Activated naive CD8-positive, alpha-beta T cell treated with anti-CD3 and anti-CD28 coated beads for 36 hours (primary cell): ENCODE measurements around the gene MOSMO. TPM values are rescaled to one million over a fixed set of nuclear protein-coding genes. Genes with fewer than 3 reads are reported as not detected.
A peak's percentile ranks its signal among the peaks of the same experiment; 100 is the strongest.
"Not testable (repeated sequence)": the region's sequence is repeated elsewhere in the genome, so short reads cannot be mapped to it uniquely, and the experiment has no call there.

Experiments
- DNase-seq: peaks from one replicate; pipeline ENCODE4 v3.0.0; 2021
- H3K27ac Mint-ChIP-seq: one replicate; pipeline ENCODE4 v1.8.0; 2022; ENCODE audit warnings: mild to moderate bottlenecking, moderate library complexity, mixed read lengths
- H3K27me3 Mint-ChIP-seq: one replicate; pipeline ENCODE4 v1.8.0; 2022; ENCODE audit warnings: mild to moderate bottlenecking, mixed read lengths
- H3K36me3 Mint-ChIP-seq: one replicate; pipeline ENCODE4 v1.8.0; 2021; ENCODE audit warnings: mild to moderate bottlenecking, mixed read lengths
- H3K4me1 Mint-ChIP-seq: one replicate; pipeline ENCODE4 v1.8.0; 2021; ENCODE audit warnings: mixed read lengths
- H3K4me3 Mint-ChIP-seq: one replicate; pipeline ENCODE4 v1.8.0; 2022; ENCODE audit warnings: mild to moderate bottlenecking, moderate library complexity, mixed read lengths
- H3K9me3 Mint-ChIP-seq: one replicate; pipeline ENCODE4 v1.8.0; 2022; ENCODE audit warnings: mixed read lengths
- total RNA-seq, 2 experiments: library from RNA; stranded (reverse); gene quantifications; one replicate each; pipeline ENCODE4 v1.2.3, GENCODE V29; 2021

The MOSMO gene
- total RNA-seq, 2 experiments from 2014 or later: 5.6 TPM

DNA sequence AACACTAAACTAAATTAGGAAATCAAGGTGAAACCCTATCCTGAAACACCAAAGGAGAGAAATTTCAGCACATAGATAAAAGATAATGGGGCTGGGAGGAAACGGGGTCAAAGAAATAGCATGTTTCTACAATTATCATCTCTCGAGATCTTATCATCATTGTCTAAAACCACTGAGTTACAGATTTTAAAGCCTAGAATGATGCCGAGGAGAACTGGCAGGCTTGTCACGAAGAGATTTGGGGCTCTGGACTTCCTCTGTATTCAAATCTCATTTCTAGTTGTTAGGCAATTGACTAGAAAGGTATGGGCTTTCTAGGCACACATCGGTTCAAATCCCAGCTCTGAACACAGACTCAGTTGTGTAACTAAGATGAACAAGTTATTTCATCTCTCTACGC lies 16.3 kb upstream of the MOSMO start:
- H3K4me1 Mint-ChIP-seq: peaks cover 5% of the 10 kb centered on the region
- H3K4me3 Mint-ChIP-seq: no peak overlapping the region
- H3K36me3 Mint-ChIP-seq: peaks cover 3% of the 10 kb centered on the region
- no peak for DNase-seq
- no peak overlapping the region for H3K27ac Mint-ChIP-seq
- H3K27me3 Mint-ChIP-seq: no peaks in the 10 kb centered on the region
- H3K9me3 Mint-ChIP-seq: no peaks in the 10 kb centered on the region

GRCh38 chr16:21994856-21995465 lies 12.9 kb upstream of the MOSMO start:
- H3K36me3 Mint-ChIP-seq: no peaks in the 10 kb centered on the region
- no peak overlapping the region for H3K4me3 Mint-ChIP-seq
- H3K4me1 Mint-ChIP-seq: no peaks in the 10 kb centered on the region
- no peak overlapping the region for H3K27ac Mint-ChIP-seq
- no peaks in the 10 kb centered on the region for H3K9me3 Mint-ChIP-seq
- no peak for DNase-seq
- H3K27me3 Mint-ChIP-seq: no peaks in the 10 kb centered on the region

GRCh38 chr16:21996923-21997696 lies 10.8 kb upstream of the MOSMO start:
- Mint-ChIP-seq H3K36me3 (no peaks in the 10 kb centered on the region), H3K9me3 (no peaks in the 10 kb centered on the region), H3K4me3 (no peak overlapping the region), H3K4me1 (peaks cover 4% of the 10 kb centered on the region), H3K27me3 (no peaks in the 10 kb centered on the region), H3K27ac (no peak overlapping the region)
- no peak for DNase-seq

- H3K4me1 Mint-ChIP-seq: peaks cover 4% of the 10 kb centered on the region
- no peak overlapping the region for H3K27ac Mint-ChIP-seq
- H3K36me3 Mint-ChIP-seq: no peaks in the 10 kb centered on the region
- no peaks in the 10 kb centered on the region for H3K9me3 Mint-ChIP-seq
- H3K4me3 Mint-ChIP-seq: no peak overlapping the region
- no peak for DNase-seq
- no peaks in the 10 kb centered on the region for H3K27me3 Mint-ChIP-seq
Observed at GRCh38 chr16:21997697-21998480, 10.0 kb upstream of the MOSMO start.

DNA sequence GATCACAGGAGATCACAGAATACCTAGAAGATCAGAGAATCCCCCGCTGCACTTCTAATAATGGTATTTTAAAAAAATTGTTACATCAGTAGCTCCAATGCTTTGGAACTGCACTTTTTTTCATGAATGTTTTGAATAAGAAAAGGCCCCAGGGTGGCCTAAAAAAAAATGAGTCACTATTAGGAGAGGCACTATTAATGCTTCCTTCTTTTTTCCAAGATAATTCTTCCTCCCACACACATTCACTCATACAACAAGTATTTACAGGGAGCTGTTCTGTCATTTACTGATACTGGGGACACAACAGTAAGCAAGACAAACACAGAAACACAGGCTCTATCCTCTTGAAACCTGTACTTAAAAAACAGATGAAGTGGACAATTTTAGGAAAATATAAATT lies 6.3 kb upstream of the MOSMO start:
- H3K9me3 Mint-ChIP-seq: no peaks in the 10 kb centered on the region
- H3K27me3 Mint-ChIP-seq: no peaks in the 10 kb centered on the region
- H3K27ac Mint-ChIP-seq: no peak overlapping the region
- no peak overlapping the region for H3K4me3 Mint-ChIP-seq
- no peaks in the 10 kb centered on the region for H3K36me3 Mint-ChIP-seq
- no peak for DNase-seq
- peaks cover 4% of the 10 kb centered on the region for H3K4me1 Mint-ChIP-seq

DNA sequence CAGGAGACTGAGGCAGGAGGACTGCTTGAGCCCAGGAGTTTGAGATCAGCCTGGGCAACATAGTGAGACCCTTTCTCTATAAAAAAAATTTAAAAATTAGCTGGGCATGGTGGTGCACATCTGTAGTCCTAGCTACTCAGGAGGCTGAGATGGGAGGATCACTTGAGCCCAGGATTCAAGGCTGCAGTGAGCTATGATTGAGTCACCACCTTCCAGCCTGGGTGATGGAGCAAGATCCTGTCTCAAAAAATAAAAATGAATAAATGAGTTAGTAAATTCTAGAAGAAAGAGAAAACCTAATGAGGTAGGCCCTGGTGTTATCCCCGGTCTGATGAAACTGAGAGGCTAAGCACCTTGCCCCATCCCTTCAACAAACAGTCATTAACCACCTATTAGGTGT lies 5.9 kb upstream of the MOSMO start:
- H3K36me3 Mint-ChIP-seq, DNase-seq, H3K27me3 Mint-ChIP-seq, H3K4me3 Mint-ChIP-seq, H3K27ac Mint-ChIP-seq, H3K9me3 Mint-ChIP-seq, H3K4me1 Mint-ChIP-seq: not testable (repeated sequence)

- H3K27me3 Mint-ChIP-seq: no peaks in the 10 kb centered on the region
Observed at GRCh38 chr16:22003195-22003594, 4.7 kb upstream of the MOSMO start.

GRCh38 chr16:22004341-22004740 lies 3.6 kb upstream of the MOSMO start:
- no peak overlapping the region for H3K4me3 Mint-ChIP-seq
- H3K9me3 Mint-ChIP-seq: no peaks in the 10 kb centered on the region
- no peaks in the 10 kb centered on the region for H3K27me3 Mint-ChIP-seq
- H3K36me3 Mint-ChIP-seq: no peaks in the 10 kb centered on the region
- peaks cover 14% of the 10 kb centered on the region for H3K4me1 Mint-ChIP-seq
- DNase-seq: no peak
- no peak overlapping the region for H3K27ac Mint-ChIP-seq

More at GRCh38 chr16:22003195-22003594, 4.7 kb upstream of the MOSMO start:
- Mint-ChIP-seq H3K9me3 (no peaks in the 10 kb centered on the region), H3K4me1 (peaks cover 12% of the 10 kb centered on the region), H3K36me3 (no peaks in the 10 kb centered on the region), H3K27ac (no peak overlapping the region), H3K4me3 (no peak overlapping the region)
- DNase-seq: no peak

- Mint-ChIP-seq H3K27me3 (no peaks in the 10 kb centered on the region), H3K4me1 (peaks cover 23% of the 10 kb centered on the region), H3K27ac (no peak overlapping the region), H3K36me3 (peaks cover 7% of the 10 kb centered on the region), H3K9me3 (no peaks in the 10 kb centered on the region), H3K4me3 (no peak overlapping the region)
- no peak for DNase-seq
Observed at GRCh38 chr16:22005746-22006145, 2.2 kb upstream of the MOSMO start.

DNA sequence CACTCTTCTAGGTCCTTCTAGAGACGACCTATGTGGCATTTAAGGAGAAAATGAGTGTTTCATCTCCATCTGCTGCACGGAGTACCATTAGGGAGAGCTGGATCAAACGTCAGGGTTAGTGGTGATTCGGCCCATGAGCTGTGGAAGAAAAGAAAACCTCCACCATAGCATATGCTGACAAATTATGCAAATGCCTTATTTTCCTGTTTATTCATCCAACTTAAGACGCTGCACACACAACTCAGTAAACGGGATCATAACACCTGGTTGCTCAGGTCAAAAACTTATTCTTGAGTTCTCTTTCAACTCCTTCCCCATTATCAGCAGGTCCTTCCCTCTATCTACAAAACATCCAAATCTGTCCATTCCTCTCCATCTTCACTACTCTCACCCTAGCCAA lies 1.3 kb upstream of the MOSMO start:
- Mint-ChIP-seq H3K36me3 (peaks cover 7% of the 10 kb centered on the region), H3K4me1 (peaks cover 29% of the 10 kb centered on the region), H3K27ac (peak overlapping the region; percentile 12), H3K4me3 (peak overlapping the region; percentile 85), H3K27me3 (no peaks in the 10 kb centered on the region), H3K9me3 (no peaks in the 10 kb centered on the region)
- DNase-seq: no peak

DNA sequence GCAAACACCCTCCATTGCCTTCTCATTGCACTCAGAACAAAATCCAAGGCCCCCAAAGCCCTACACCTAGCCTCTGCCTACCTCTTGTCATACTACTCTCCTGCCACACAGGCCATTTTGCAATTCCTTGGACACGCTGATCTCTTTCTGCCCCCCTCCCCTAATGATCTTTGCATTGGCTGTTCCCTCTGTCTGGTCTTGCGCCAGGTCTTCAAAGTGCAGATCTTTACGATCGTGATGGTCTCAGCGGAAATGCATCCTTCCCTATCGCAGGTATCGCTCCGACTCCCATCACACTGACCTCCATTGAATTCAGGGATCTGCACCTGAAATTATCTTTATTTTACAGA lies 777 bp upstream of the MOSMO start:
- Mint-ChIP-seq H3K36me3 (peaks cover 7% of the 10 kb centered on the region), H3K9me3 (no peaks in the 10 kb centered on the region), H3K4me1 (peaks cover 34% of the 10 kb centered on the region), H3K27ac (peak overlapping the region; percentile 72), H3K4me3 (peak overlapping the region; percentile 85), H3K27me3 (no peaks in the 10 kb centered on the region)
- DNase-seq: no peak

- Mint-ChIP-seq H3K4me1 (peaks cover 47% of the 10 kb centered on the region), H3K4me3 (peak overlapping the region; percentile 92), H3K36me3 (peaks cover 7% of the 10 kb centered on the region), H3K27me3 (no peaks in the 10 kb centered on the region), H3K9me3 (no peaks in the 10 kb centered on the region), H3K27ac (peak overlapping the region; percentile 58)
- DNase-seq: peak; percentile 34
Observed at GRCh38 chr16:22008215-22009059, 526 bp downstream of the MOSMO start.

DNA sequence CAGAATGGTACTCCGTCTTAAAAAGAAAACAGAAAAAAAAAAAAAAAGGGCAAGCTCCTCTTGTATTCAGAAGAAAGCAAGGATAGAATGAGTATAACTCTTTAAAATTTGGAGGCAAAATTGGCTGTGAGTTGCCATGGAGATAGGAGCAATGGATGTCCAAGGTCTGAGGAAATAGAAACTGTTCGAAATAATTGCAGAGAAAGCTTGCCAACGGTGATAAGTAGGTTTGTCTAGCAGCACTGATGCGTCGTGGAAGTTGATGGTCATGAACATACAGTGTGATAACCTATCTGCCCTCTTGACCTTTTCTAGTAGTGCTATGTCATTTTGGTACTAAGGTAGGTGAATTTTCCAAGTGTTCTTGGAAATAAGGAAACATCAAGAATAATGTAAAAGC lies 3.0 kb downstream of the MOSMO start:
- Mint-ChIP-seq H3K4me1 (peaks cover 65% of the 10 kb centered on the region), H3K27ac (no peak overlapping the region), H3K27me3 (no peaks in the 10 kb centered on the region), H3K4me3 (no peak overlapping the region), H3K36me3 (peaks cover 7% of the 10 kb centered on the region), H3K9me3 (no peaks in the 10 kb centered on the region)
- no peak for DNase-seq

DNA sequence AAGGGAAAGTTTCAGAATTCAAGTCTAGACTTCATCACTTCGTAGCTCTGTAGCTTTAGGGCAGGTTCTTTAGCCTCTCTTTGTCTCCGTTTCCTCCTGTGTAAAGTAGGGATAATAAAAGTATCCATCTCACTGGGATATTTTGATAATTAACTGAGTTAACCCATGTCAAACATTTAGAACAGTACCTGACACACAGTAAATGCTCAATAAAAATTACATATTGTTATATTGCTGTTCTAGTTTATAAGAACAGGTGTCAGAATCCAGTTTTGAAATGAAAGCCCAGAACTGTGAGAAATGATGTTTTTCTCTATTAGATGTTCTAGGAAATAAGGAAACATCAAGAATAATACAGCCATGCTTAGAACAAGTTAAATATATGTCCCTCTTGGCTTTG lies 4.3 kb downstream of the MOSMO start:
- DNase-seq: no peak
- Mint-ChIP-seq H3K27me3 (no peaks in the 10 kb centered on the region), H3K36me3 (peaks cover 7% of the 10 kb centered on the region), H3K4me1 (peaks cover 71% of the 10 kb centered on the region), H3K4me3 (no peak overlapping the region), H3K27ac (no peak overlapping the region), H3K9me3 (no peaks in the 10 kb centered on the region)

DNA sequence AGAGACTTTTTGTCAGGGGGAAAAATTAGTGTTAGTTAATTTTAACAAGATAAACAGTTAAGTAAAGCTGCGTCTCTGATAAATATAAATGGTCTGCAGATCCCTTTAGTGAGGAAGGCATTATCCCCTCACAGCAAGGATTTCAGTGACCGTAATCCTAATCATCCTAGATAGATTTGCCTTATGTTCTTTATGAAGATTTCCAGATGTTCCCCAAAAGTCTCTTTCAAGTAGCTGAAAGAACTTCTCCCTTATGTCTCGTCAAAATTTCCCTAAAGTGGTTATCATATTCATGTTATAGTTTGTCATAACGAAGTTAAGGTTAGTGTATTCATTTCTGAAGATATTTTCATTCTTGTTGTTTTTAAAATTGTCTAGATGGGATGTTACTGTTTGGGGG lies 5.6 kb downstream of the MOSMO start:
- Mint-ChIP-seq H3K4me3 (no peak overlapping the region), H3K9me3 (no peaks in the 10 kb centered on the region), H3K27me3 (no peaks in the 10 kb centered on the region), H3K4me1 (peaks cover 76% of the 10 kb centered on the region), H3K27ac (no peak overlapping the region), H3K36me3 (peaks cover 7% of the 10 kb centered on the region)
- no peak for DNase-seq
